Breast epithelium (tissue), 4 donors: ENCODE results near the gene FLT4. TPM values are rescaled to one million over a fixed set of nuclear protein-coding genes. Genes with fewer than 3 reads are reported as not detected.

Source experiments
- DNase-seq, 2 donors: peaks; one replicate each; pipeline ENCODE4 v3.0.0-alpha.2; 2019; ENCODE audit warnings: low spot score in 2 of 2
- H3K27ac ChIP-seq, 2 donors: fragments of 200-600 bp; sonication (generic) in 1 of 2; one replicate each; pipeline ENCODE4 v1.5.1; 2016 to 2019; ENCODE audit warnings: mild to moderate bottlenecking in 1 of 2
- H3K27me3 ChIP-seq, 2 donors: fragments of 200-600 bp; sonication (generic) in 1 of 2; one replicate each; pipeline versions ENCODE4 v1.5.1 to v1.6.0; 2017 to 2019; ENCODE audit warnings: control low read depth in 1 of 2, mild to moderate bottlenecking in 1 of 2
- H3K36me3 ChIP-seq: fragments of 200-600 bp; one replicate; pipeline ENCODE4 v1.5.1; 2019
- H3K4me1 ChIP-seq, 2 donors: fragments of 200-600 bp; sonication (generic); one replicate each; pipeline ENCODE4 v1.5.1; 2016 to 2019; ENCODE audit warnings: control low read depth in 1 of 2
- H3K4me3 ChIP-seq, 3 donors: fragments of 200-600 bp; sonication (generic); 1 replicate in 2 of 3; 2 replicates in 1 of 3; pipeline ENCODE4 v1.5.1; 2016 to 2019; ENCODE audit warnings: mild to moderate bottlenecking in 3 of 3, moderate library complexity in 2 of 3
- H3K9me3 ChIP-seq, 2 donors: fragments of 200-600 bp; sonication (generic) in 1 of 2; one replicate each; pipeline ENCODE4 v1.5.1; 2016 to 2019; ENCODE audit warnings: control low read depth in 1 of 2
- POLR2A ChIP-seq: fragments of 450-650 bp; IDR thresholded peaks from one replicate; pipeline ENCODE4 v1.6.1; 2016; ENCODE audit warnings: antibody characterized with exemption, mild to moderate bottlenecking, moderate library complexity
- POLR2AphosphoS5 ChIP-seq, 3 donors: sonication (generic); formaldehyde crosslinking; IDR thresholded peaks; one replicate each; pipeline ENCODE4 v1.6.1; 2017; ENCODE audit warnings: antibody characterized with exemption in 3 of 3
- intact Hi-C: fragments of 100-400 bp; cut with DNase I; formaldehyde crosslinking; loops from one replicate; pipeline ENCODE4 v1.15.1; 2023; ENCODE audit warnings: low total_unique reads
- total RNA-seq, 3 donors: library from RNA; depleted of rRNA; stranded (reverse); fragments of >200 nt; gene quantifications; one replicate each; pipeline ENCODE4 v1.1.0, GENCODE V29; 2016
- TF ChIP-seq, protein P1 (sequence below), 3 donors: fragments of 450-650 bp; IDR thresholded peaks; one replicate each; pipeline ENCODE4 v1.5.1; 2016 to 2017; ENCODE audit warnings: antibody characterized with exemption in 3 of 3, mild to moderate bottlenecking in 3 of 3, moderate library complexity in 3 of 3

Gene FLT4
- total RNA-seq, 3 donors from 2014 or later: 4.3 to 35.7 (median 7.9) TPM

DNA sequence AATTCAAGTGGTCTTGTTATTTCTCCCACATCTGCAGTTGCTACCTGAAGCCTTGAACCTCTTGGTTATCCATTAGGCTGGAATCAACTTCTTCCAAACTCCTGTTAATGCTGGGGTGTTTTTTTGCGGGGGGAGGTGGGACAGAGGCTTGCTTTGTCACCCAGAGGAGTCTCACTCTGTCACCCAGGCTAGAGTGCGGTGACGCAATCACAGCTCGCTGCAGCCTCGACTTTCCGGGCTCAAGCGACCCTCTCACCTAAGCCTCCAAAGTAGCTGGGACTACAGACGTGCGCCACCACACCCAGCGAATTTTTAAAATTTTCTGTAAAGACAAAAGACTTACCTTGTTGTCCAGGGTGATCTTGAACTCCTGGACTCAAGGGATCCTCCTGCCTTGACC is 62.5 kb downstream of the FLT4 start:
- Histone ChIP-seq H3K27ac (no peak overlapping the region), H3K27me3 (peaks cover 0 to 20% of the 10 kb centered on the region in 2 donors), H3K9me3 (no peaks in the 10 kb centered on the region), H3K36me3 (no peaks in the 10 kb centered on the region), H3K4me1 (peaks cover 0 to 7% of the 10 kb centered on the region in 2 donors), H3K4me3 (no peak overlapping the region)
- no peak for DNase-seq
- TF ChIP-seq, protein P1, sequence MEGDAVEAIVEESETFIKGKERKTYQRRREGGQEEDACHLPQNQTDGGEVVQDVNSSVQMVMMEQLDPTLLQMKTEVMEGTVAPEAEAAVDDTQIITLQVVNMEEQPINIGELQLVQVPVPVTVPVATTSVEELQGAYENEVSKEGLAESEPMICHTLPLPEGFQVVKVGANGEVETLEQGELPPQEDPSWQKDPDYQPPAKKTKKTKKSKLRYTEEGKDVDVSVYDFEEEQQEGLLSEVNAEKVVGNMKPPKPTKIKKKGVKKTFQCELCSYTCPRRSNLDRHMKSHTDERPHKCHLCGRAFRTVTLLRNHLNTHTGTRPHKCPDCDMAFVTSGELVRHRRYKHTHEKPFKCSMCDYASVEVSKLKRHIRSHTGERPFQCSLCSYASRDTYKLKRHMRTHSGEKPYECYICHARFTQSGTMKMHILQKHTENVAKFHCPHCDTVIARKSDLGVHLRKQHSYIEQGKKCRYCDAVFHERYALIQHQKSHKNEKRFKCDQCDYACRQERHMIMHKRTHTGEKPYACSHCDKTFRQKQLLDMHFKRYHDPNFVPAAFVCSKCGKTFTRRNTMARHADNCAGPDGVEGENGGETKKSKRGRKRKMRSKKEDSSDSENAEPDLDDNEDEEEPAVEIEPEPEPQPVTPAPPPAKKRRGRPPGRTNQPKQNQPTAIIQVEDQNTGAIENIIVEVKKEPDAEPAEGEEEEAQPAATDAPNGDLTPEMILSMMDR (IDR thresholded peaks at IDR 0.05): no peak
- TF ChIP-seq POLR2A (no peak), POLR2AphosphoS5 (IDR thresholded peaks at IDR 0.05) (no peak)
- intact Hi-C loops: no loop called here

DNA sequence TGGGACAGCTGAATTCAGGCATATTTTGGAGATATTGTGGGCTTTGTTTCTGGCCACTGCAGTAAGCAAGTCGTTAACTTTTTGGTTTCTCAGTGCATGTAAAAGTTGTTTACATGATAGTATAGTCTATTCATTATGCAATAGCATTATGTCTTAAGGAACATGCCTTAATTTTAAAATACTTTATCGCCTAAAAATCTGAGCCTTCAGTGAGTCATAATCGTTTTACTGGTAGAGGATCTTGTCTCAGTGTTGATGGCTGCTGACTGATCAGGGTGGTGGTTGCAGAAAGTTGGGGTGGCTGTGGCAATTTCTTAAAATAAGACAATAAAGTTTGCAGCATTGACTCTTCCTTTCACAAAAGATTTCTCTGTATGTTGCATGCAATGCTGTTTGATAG is 63.2 kb downstream of the FLT4 start:
- Histone ChIP-seq H3K4me3 (no peak overlapping the region), H3K27ac (no peak overlapping the region), H3K36me3 (no peaks in the 10 kb centered on the region), H3K27me3 (peaks cover 0 to 16% of the 10 kb centered on the region in 2 donors), H3K4me1 (peaks cover 0 to 5% of the 10 kb centered on the region in 2 donors), H3K9me3 (no peaks in the 10 kb centered on the region)
- intact Hi-C loops: no loop called here
- no peak for DNase-seq
- TF ChIP-seq POLR2AphosphoS5 (IDR thresholded peaks at IDR 0.05) (no peak), POLR2A (no peak)

DNA sequence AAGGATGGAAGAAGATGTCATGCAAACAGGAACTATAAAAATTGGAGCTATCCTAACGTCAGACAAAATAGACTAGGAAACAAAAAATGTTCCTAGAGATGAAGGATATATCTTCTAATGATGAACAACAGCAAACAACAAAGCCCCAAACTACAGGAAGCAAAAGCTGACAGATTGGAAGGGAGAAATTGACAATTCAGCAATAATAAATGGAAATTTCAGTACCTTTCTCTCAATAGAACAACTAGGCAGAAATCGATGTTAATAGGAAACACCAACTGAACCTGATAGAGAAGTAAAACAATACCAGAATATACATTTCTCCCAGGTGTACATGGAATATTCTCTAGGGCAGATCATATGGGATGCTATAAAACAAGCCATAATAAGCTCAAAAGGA is 65.7 kb downstream of the FLT4 start:
- DNase-seq: no peak
- intact Hi-C loops: no loop called here
- no peaks in the 10 kb centered on the region for H3K9me3 ChIP-seq
- H3K4me3 ChIP-seq: no peak overlapping the region
- no peaks in the 10 kb centered on the region for H3K27me3 ChIP-seq
- no peaks in the 10 kb centered on the region for H3K4me1 ChIP-seq
- H3K27ac ChIP-seq: no peak overlapping the region
- no peak for TF ChIP-seq POLR2AphosphoS5 (IDR thresholded peaks at IDR 0.05)
- TF ChIP-seq, protein P1 (IDR thresholded peaks at IDR 0.05): no peak
- TF ChIP-seq POLR2A: no peak
- H3K36me3 ChIP-seq: no peaks in the 10 kb centered on the region

DNA sequence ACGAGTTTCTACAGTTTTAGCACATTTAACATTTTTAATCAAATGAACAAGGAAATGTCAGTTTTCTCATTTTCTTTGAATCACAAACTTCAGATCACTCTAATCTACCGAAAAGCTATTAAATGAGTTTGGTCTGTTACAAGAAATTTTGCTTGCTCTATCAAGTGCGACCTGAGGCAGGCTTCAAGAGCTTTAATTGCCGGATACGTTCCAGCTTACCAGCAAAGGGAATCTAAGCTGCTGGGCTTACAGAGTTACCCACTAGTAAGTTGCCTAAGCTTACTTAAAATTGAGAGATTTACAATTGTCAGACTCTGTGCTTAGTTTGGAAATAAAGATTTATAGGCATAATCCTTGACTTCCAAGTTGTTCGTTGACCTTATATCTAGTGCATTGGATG is 68.7 kb downstream of the FLT4 start:
- intact Hi-C loops: no loop called here
- DNase-seq: no peak
- TF ChIP-seq POLR2AphosphoS5 (IDR thresholded peaks at IDR 0.05) (no peak), POLR2A (no peak)
- TF ChIP-seq, protein P1 (IDR thresholded peaks at IDR 0.05): no peak
- Histone ChIP-seq H3K4me3 (no peak overlapping the region), H3K27ac (no peak overlapping the region), H3K36me3 (no peaks in the 10 kb centered on the region), H3K27me3 (no peaks in the 10 kb centered on the region), H3K9me3 (no peaks in the 10 kb centered on the region), H3K4me1 (no peaks in the 10 kb centered on the region)

DNA sequence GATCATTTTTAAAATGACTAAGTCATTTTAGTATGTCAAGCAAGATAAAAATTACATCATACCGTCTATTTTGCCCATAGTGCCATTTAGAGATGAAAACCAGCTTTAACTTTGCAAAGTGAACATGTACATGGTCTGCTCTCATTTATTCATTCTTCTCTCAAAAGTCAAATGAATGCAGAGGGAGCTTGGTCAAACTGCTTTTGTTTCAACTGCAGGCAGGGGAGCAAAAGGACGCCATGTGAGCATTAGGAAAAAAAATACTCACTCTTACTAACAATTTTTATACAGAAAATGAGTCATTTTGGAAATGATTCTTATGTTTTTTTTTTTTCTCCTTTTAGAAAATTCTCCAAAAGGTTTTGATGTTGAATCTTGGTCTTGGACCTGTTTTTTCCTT is 73.8 kb downstream of the FLT4 start:
- Histone ChIP-seq H3K9me3 (no peaks in the 10 kb centered on the region), H3K36me3 (peaks cover 8% of the 10 kb centered on the region), H3K4me1 (no peaks in the 10 kb centered on the region), H3K4me3 (no peak overlapping the region), H3K27me3 (no peaks in the 10 kb centered on the region), H3K27ac (no peak overlapping the region)
- intact Hi-C loops: loop anchor here (2.0 kb wide), 1 partner anchor 51 kb away; no protein-coding TSS in a partner anchor
- TF ChIP-seq, protein P1 (IDR thresholded peaks at IDR 0.05): no peak
- TF ChIP-seq POLR2A (no peak), POLR2AphosphoS5 (IDR thresholded peaks at IDR 0.05) (no peak)
- DNase-seq: no peak

DNA sequence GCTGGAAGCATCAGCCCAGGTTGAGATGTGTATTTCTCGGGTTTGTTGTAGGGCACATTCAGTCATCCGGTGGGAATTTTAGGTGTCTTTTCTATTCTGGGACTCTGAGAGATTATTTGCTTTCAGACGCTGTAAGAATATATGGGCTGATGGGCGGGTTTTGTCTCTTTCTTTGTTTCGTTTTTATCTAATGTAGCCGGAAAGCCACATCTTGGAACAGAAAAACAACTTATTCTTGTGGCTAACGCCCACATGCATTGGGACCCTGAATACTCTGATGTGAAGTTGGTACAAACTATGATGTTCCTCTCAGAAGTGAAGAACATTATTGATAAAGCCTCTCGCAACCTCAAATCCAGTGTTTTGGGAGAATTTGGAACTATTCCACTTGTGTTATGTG is 80.5 kb downstream of the FLT4 start:
- no peaks in the 10 kb centered on the region for H3K4me1 ChIP-seq
- no peaks in the 10 kb centered on the region for H3K27me3 ChIP-seq
- intact Hi-C loops: no loop called here
- no peak for DNase-seq
- H3K36me3 ChIP-seq: peaks cover 15% of the 10 kb centered on the region
- no peak for TF ChIP-seq POLR2AphosphoS5 (IDR thresholded peaks at IDR 0.05)
- H3K27ac ChIP-seq: no peak overlapping the region
- H3K4me3 ChIP-seq: no peak overlapping the region
- no peaks in the 10 kb centered on the region for H3K9me3 ChIP-seq
